ENCODE results near the gene ENTPD2.

GRCh38 chr9:137077758-137078693 is 24.2 kb upstream of the ENTPD2 start:
- TF ChIP-seq REST (IDR thresholded peaks at IDR 0.05; ENCODE audit: unreplicated experiment) (no peak), CTCF (conservative IDR thresholded peaks at IDR 0.05; ENCODE audit: low read depth in 2 of 2) (no peak), NANOG (IDR thresholded peaks at IDR 0.05; ENCODE audit: borderline replicate concordance) (no peak), JUNB (IDR thresholded peaks at IDR 0.05; ENCODE audit: unreplicated experiment) (no peak)
